HG03575 (cell line): ENCODE measurements around the gene ITPA.
"Not testable (repeated sequence)": the region's sequence is repeated elsewhere in the genome, so short reads cannot be mapped to it uniquely, and the experiment has no call there.

Experiments
- ATAC-seq: cut with Tn5 transposase; IDR thresholded peaks from one replicate; pipeline ENCODE4 v1.9.1; 2021; ENCODE audit not compliant: unreplicated experiment, insufficient number of reproducible peaks, low FRiP score; ENCODE audit errors: extremely low read depth

The ITPA gene

DNA sequence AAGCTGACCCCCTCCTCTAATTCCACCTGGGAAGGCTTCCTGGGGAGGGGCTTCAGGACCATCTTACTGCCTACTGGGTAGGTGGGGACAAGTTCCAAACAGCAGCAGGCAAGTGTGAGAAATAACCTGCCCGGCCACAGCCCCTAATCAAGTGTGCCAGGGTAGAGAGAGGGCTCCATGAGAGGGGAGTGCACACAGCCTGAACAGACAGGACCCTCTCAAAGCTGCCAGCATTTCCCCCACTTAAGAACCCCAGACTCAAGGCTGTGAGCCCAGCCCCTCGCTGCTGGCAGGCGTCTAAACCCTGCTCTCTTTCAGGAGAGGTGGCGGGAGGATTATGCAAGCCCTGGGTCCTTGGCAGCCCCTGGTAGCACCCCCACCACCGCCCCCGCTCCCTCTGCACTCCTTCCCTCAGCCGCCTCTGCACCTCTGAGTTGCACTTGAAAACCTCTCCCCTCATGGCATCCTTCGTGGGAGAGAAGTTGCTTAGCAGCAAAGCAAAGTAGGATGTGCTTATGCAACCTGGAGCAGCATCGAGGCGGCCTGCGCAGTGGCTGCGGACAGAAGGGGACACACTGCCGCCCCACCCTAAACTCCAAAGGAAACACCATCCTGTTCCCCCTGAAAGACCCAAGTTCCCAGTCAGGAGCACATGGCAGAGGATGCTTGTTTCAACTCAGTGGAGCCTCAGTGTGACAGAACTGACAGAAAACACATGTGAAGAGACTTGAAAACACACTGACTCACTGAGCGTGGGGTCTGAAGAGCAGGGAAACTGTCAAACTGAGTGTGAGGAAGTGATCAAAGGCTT is 15.3 kb upstream of the ITPA start:
- no peak for ATAC-seq

DNA sequence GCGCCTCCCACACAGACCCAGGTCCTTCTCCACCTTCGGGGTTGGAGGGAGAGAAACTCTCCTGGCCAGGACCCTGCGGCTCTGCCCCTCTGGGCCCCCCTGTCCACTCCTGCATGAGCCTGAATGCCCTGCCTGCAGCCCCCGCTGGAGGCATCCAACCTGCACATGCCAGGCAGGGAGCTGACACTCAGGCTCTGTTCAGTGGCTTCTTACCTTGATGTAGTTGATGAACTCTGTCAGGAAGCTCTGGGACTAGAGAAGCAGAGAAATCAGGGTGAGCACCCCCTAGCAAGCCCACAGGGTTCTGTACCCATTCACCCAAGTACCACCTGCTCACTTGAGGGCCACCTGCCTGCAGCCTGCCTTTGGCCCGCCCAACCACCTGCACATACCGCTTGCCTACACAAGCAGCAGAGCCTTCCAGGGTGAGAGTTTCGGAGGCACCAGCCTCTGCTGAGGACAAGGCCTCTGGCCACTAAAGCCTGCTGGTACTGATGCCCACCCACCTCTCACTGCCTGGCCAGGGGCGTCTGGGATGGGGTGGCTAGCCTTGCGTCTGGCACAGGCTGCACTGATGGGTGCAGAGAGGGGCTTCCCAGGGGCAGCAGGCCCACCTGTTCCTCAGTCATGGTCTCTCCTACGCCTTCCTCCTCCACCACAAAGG is 14.5 kb upstream of the ITPA start:
- no peak for ATAC-seq

DNA sequence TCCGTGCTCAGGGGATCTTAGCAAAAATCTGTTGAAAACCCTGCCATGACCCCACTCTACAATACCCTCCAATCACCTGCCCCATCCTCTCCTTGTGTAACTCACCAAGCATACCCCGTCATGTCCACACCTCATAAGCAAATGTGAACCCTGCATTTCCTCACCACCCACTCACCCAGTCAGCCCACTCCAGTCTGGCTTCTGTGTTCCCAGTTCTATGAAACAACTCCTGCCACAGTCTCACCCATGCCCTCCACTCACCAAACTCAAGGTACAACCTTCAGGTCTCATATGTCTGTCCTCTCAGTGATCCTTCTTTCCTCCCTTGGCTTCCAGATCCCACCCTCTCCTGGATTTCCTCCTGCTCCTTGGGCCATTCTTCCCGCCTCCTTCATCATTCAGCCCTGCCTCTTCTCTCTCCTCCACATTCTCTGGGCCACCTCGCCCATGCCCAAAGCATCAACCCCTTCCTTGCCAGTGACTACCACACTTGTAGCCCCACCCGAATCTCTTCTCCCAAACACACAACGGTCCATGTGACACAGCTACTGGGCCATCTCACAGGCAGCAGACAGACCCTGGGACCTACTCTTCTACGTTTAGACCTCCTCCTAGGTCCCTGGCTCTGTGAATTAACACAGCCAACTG is 13.6 kb upstream of the ITPA start:
- no peak for ATAC-seq

DNA sequence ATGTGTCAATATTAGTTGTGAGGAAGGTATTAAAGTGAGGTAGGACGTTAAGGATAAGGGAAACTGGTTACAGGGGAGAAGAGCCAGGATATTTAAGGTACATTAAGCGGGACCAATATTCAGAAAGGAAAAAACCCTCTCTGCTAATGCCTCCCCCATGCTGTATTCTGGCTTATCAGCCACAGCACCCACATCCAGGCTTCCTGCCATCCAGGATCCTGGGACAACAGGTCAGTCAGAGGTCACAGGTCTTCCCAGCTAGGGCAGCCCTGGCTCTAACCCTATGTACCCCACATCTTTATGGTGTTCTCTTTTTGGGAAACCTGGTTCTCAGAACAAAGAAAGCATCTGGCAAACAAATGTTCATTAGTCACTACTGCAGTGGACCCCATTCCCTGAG is 10.1 kb upstream of the ITPA start:
- ATAC-seq = no peak

DNA sequence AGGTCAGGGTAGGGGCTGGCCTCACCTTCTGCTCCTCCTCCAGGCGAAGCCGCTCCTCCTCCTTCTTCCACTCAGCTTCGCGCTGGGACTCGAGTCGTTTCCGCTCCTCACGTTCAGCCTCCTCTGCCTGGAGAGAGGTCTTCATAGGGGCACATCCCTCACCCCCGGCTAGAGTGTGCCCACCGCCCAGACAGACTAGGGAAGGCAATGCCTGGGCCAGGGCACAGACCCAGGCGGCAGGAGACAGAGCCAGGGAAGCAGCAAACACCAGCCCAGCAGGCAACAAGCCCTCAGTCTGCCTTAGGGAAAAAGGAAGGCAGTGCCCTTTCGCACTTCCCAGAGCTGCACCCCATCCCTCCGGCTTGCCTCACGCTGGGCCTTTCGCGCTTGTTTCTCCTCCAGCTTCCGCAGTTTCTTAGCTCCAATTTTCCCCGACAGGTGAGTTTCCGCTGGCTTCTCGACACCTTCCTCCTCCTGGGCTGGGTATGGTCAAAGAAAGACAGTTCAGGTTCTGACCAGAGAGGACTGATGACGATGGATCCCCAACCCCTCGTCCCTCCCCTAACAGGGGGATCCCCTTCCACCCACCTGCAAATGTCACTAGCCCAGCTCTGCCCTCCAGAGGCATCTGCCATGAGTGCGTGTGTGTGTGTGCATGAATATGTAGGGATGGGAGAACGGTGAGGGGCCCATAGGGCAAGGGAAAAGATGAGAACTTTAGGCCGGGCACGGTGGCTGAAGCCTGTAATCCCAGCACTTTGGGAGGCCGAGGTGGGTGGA is 9.1 kb upstream of the ITPA start:
- ATAC-seq = no peak

DNA sequence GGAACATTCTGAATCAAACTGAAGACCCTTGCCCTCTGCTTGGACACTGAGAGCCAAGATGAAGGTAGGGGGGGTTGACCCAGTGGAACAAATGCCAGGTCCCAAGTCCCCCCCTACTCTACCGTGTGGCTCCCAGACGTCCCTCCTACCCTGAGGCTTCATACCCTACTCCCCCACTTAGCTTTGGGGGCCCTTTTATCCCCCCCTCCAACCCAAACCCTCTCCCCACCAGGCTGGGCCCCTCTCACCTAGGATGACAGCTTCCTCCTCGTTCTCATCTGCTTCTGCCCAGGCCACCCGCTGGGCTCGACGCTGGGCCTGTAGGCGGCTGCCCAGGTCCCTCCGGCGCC is 6.4 kb upstream of the ITPA start:
- ATAC-seq = no peak

DNA sequence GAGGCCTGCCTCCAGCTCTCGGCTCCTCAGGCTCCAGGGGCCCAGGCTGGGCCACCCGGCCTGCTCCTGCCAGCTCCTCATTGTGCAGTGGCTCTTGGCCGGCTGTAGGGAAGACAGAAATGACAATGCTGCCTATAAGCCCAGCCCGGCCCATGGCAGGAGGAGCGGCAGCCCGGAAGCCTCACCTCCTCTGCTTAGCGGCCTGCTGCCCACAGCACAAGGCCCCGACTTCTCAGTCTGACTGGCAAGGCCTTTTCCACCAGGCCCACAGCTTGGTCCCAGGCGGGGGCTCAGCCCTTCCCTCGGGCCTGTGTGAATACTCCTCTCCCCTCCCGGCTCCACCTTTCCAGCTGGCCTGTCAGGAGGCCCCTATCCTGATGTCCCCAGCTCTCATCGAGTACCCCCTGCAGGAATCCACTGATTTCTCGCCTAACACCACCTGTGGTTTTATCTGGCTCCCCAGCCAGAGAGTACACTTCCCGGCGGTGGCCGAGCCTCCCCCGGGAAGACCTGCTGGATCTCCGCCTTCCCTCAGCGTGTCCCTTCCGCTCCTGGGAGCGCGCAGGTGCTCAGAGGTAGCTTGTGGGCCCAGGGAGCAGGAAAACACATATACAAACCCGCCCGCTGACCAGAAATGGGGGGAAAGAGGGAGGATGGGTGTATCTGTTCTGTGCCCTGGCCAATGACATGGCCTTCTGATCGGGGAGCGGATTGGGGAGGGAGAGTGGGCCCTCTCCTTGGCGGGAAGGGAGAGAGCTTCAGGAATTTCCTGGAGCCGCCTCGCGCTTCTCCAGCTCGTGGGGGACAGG is 5.8 kb upstream of the ITPA start:
- no peak for ATAC-seq

DNA sequence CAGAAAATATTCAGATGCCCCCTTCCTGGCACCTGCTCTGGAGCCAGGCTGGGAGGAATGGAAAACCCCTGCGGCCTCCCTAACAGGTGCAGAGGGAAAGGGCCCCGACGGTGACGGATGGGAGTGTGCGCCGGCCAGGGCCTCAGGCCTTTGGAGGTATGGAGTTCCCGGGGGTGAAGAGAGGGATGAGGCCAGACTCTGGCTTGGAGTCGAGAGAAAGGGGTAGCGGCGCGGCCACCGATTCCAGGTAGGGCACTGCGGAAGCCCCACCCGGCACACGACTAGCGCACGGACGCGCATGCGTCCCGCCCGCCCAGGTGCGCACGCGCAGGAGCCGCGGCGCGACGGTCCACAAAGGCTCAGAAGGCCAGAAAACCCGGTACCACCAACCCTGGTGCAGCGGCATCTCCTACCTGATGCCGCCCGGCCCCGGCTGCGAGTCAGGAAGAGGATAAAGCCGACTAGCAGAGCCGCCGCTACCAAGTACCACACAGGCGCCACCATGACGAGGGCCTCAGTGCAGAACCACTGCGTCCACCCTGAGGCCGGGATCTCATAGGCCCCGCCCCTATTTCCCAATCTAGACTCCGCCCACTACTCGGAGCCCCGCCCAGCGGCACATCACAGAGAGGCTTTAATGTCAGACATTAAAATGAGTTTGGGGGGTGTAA is 5.0 kb upstream of the ITPA start, which contains the start of gene DDRGK1:
DDRGK1 (minus strand) TSS at position 559 of the 671 bp plus-strand sequence; CDS start at position 504, 55 bp downstream.
- ATAC-seq = no peak

DNA sequence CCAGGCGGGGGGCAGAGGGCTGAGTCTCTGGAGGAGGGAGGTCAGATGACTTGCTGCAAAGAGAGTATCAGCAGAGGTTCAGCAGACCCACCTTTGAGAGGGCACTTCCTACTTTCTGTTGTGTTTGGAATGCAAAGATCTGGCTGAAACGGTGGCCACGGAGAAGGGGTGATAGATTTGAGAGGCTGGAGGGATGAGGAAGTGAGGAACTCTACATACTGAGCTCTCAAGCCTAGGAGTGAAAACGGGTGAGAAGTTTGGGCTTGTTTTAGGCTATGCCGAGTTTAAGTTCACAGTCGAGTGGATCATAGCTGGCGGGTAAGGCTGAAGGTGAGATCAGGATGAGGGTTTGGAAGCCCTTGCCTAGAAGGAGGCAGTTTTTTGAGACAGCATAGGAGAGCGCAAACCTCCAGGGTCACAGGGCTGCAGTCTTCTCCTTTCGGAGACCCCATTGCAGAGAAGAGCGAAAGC is 477 bp upstream of the ITPA start:
- ATAC-seq = no peak

DNA sequence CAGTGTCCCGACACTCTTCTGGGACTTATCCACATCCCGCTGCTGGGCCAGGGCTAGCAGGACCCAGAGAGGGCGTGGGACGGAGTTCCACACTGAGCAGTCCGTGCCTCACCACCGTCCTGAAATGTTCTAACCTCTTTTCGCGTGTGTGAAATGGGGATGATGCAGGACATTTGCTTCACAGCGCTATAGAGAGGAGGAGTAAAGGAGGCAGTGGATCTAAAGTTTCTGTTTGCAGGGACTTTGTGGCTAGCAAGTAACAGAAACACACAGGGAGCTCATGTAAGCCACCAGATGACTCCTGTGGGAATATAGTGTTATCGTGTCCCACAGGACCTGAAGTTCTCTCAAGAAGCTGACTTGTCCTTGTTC is 634 bp downstream of the ITPA start:
- ATAC-seq = no peak

DNA sequence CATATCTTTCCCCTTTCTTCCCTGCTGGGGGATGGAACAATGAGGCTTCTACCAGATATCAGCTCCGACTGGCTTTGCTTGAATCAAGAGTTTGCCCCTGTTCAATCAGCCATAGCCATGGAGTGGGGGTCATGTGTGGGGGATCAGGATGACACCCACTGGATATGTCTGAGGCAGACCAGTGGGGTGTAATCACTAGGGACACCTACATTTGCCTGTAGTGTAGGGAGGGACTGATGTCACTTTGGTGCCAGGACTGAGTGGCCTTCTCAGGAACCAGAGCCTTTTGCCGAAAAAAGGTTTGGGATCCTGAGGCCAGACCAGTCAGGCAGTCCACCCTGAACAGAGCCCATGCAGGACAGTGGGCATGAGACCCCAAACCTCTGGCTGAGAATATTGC is 1.0 kb downstream of the ITPA start:
- no peak for ATAC-seq

DNA sequence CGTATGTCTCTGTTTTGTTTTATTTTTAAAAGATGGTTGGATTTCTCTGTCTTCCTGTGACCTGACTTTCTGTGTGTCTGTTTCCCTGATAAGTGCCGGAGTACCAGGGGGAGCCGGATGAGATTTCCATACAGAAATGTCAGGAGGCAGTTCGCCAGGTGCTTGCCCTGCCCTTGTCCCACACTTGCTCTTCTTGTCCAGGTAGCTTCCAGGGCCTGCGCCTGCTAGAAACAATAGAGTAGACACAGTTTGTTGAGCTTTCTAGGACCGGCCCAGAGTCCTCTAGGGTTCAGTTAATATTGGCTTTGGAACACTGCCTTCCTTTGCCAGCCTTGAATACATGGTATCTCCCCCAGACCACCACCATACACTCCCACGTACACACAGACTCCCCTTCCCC is 3.9 kb downstream of the ITPA start:
- no peak for ATAC-seq

DNA sequence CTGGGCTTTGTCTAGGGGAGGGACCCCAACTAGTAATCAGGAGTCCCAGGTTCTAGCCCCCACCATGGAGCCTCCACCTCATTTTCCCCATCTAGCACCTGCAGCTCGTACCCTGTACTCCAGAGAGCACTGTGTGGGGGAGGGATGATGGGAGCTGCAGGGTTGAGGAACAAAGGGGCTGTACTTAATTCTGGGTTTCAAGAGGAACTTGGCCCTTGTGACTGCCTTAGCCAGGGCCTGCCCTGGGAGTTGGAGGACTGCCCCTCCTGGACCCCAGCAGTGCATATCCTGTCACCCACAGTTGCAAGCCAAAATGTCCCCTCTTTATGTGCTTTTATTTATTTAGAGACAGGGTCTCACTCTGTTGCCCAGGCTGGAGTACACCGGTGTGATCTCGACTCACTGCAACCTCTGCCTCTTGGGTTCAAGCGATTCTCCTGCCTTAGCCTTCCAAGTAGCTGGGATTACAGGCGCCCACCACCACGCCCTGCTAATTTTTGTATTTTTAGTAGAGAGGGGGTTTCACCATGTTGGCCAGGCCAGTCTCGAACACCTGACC is 6.1 kb downstream of the ITPA start:
- not testable (repeated sequence) for ATAC-seq

DNA sequence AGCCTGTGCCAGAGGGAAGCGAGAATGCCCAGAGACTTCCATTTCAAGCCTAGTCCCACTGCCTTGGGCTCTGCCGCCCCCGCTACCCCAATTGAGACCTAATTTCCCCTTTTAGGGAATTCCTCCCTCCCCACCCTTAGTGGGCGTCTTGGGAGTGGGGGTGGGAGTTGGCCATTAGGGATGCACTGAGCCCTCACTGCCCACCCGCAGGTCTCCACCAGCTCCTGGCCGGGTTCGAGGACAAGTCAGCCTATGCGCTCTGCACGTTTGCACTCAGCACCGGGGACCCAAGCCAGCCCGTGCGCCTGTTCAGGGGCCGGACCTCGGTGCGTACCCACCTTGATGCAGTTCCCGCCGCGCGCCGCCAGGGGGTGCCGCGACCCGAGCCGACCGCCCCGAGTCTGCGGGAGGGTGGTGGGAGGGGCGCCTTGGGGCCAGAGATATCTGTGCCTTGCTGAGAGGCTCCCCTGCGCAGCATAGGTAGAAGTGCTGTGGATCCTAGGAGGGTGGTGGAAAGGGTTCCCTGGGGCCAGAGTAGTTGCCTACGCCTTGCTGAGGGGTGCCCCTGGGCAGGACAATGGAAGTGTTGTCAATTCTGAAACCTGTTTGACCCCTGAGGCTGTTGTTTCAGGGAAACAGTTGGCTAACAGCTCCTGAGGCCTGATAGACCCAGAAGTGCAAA is 9.2 kb downstream of the ITPA start:
- no peak for ATAC-seq

DNA sequence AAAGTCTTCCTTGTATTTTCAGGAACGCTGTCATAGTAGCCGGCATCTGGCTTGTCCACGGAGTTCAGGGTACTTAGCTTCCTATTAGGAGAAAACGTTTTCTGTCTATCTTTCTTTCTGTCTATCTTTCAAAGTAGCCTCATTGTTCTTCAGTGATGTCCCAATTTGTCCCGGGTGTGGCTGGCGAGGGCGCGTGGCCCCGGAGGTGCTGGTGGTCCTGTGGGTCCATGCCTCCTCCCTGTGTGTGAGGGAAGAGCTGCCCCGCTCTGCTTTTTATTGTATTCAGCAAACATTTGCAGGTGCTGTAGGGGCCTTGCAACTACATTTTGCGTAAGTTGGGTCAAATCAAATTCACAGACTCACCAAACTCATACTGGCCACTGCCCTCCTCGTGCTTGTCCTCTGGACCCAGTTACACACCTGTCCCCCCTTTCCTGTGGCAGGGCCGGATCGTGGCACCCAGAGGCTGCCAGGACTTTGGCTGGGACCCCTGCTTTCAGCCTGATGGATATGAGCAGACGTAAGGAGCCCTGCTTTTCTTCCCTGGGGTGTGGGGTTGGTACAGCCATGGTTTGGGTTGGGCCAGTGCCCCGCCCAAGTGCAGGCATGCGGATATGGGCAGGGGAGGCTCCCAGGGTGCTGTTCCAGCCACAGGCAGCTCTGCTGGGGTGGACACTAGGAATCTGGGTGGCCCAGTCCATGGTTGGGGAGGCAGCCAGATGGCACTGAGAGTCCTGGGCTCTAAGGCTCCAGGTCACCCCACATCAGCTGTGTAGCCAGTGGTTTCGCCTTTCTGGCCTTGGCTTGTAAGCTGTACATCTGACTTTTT is 12.3 kb downstream of the ITPA start:
- ATAC-seq = no peak
